GM12892 (cell line): ENCODE data around the gene AVEN.

Experiments used
- POLR2A ChIP-seq: IDR thresholded peaks from 2 replicates; pipeline ENCODE4 v1.6.1; 2011; ENCODE audit warnings: low read depth, low read length, control low read depth
- POLR2AphosphoS5 ChIP-seq: IDR thresholded peaks from 2 replicates; pipeline ENCODE4 v1.6.1; 2011; ENCODE audit warnings: low read depth, low read length, control low read depth
- TAF1 ChIP-seq: IDR thresholded peaks from 2 replicates; pipeline ENCODE4 v1.6.1; 2011; ENCODE audit warnings: low read depth, mild to moderate bottlenecking, control low read depth, low read length, borderline replicate concordance

- TF ChIP-seq POLR2A (no peak), TAF1 (no peak), POLR2AphosphoS5 (no peak)
Observed at GRCh38 chr15:33864360-33865075, 174.5 kb downstream of the AVEN start.
